ENCODE measurements around the gene TRIM34. TPM values are rescaled to one million over a fixed set of nuclear protein-coding genes. Genes with fewer than 3 reads are reported as not detected.
"Not testable (repeated sequence)": the region's sequence is repeated elsewhere in the genome, so short reads cannot be mapped to it uniquely, and the experiment has no call there.

The TRIM34 gene
- total RNA-seq, 1 donor from 2014 or later = 2.0 TPM

DNA sequence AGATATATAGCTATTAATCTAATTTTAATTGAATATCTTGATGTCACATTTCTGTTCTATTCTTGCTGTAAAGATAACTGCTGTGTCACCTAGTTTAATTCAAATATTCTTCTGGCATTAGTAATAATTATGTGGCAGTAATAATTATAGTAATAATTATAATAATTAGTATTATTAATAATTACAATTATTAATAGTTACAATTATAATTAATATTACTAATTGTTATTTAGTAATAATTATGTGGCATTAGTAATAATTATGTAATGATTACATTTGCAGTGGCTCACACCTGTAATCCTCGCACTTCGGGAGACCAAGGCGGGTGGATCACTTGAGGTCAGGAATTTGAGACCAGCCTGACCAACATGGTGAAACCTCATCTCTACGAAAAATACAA is 61.6 kb downstream of the TRIM34 start:
- Mint-ChIP-seq H3K9me3 (ENCODE audit: low read depth) (peaks cover 5% of the 10 kb centered on the region), H3K4me1 (ENCODE audit: low read depth) (peaks cover 22% of the 10 kb centered on the region)

GRCh38 chr11:5688482-5688881 is 63.7 kb downstream of the TRIM34 start:
- Mint-ChIP-seq H3K4me1 (ENCODE audit: low read depth) (peaks cover 19% of the 10 kb centered on the region), H3K27ac (no peak overlapping the region), H3K9me3 (ENCODE audit: low read depth) (peaks cover 5% of the 10 kb centered on the region), H3K27me3 (no peaks in the 10 kb centered on the region), H3K36me3 (ENCODE audit: insufficient read depth) (peaks cover 2% of the 10 kb centered on the region), H3K4me3 (ENCODE audit: low read depth) (no peak overlapping the region)
- no peak for DNase-seq (ENCODE audit: low spot score, unreplicated experiment)
- TF ChIP-seq CTCF (IDR thresholded peaks at IDR 0.05; ENCODE audit: unreplicated experiment) = no peak

More for the DNA sequence above, 61.6 kb downstream of the TRIM34 start:
- Mint-ChIP-seq H3K36me3 (ENCODE audit: insufficient read depth) (peaks cover 5% of the 10 kb centered on the region), H3K4me3 (ENCODE audit: low read depth) (no peak overlapping the region), H3K27me3 (no peaks in the 10 kb centered on the region), H3K27ac (no peak overlapping the region)
- DNase-seq (ENCODE audit: low spot score, unreplicated experiment) = no peak
- TF ChIP-seq CTCF (IDR thresholded peaks at IDR 0.05; ENCODE audit: unreplicated experiment) = no peak

GRCh38 chr11:5689551-5689983 is 64.8 kb downstream of the TRIM34 start, which contains the start of gene TRIM22:
Gene TRIM22, plus strand, starts transcription at chr11:5689790. Its CDS starts 6,443 bp downstream, at chr11:5696233.
- Mint-ChIP-seq H3K27me3 (no peaks in the 10 kb centered on the region), H3K9me3 (ENCODE audit: low read depth) (peaks cover 5% of the 10 kb centered on the region), H3K4me1 (ENCODE audit: low read depth) (peaks cover 10% of the 10 kb centered on the region), H3K36me3 (ENCODE audit: insufficient read depth) (no peaks in the 10 kb centered on the region), H3K4me3 (ENCODE audit: low read depth) (no peak within 1 kb of the TSS), H3K27ac (peak within 1 kb of the TSS; percentile 38)
- DNase-seq (ENCODE audit: low spot score, unreplicated experiment) = no peak
- TF ChIP-seq CTCF (IDR thresholded peaks at IDR 0.05; ENCODE audit: unreplicated experiment) = no peak

- Mint-ChIP-seq H3K4me1 (ENCODE audit: low read depth) (peaks cover 5% of the 10 kb centered on the region), H3K9me3 (ENCODE audit: low read depth) (peaks cover 5% of the 10 kb centered on the region), H3K27ac (no peak overlapping the region), H3K4me3 (ENCODE audit: low read depth) (no peak overlapping the region), H3K27me3 (no peaks in the 10 kb centered on the region), H3K36me3 (ENCODE audit: insufficient read depth) (no peaks in the 10 kb centered on the region)
- no peak for DNase-seq (ENCODE audit: low spot score, unreplicated experiment)
- TF ChIP-seq CTCF (IDR thresholded peaks at IDR 0.05; ENCODE audit: unreplicated experiment) = no peak
Observed at GRCh38 chr11:5690216-5690615, 65.4 kb downstream of the TRIM34 start.

DNA sequence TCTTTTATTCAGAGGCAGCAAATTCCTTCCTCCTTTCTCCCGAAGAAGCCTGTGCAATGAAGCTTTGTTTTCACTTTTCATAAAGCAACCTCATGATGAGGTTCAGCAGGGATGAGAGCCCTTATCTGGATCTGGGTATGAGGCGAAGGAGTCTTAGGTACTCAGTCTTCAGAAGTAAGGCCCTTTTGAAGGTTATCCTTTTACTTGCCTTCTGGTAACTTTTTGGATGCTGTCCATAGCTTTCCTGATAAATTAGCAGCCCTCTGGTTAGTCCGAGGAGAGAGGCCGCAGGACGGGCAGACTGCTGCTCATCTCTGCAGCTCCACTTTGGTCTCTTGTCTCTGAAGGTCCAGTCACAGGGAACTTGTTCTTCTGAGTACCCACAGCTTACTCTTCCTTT is 65.9 kb downstream of the TRIM34 start:
- H3K27me3 Mint-ChIP-seq = no peaks in the 10 kb centered on the region
- no peak for TF ChIP-seq CTCF (IDR thresholded peaks at IDR 0.05; ENCODE audit: unreplicated experiment)
- H3K36me3 Mint-ChIP-seq (ENCODE audit: insufficient read depth) = no peaks in the 10 kb centered on the region
- H3K27ac Mint-ChIP-seq = no peak overlapping the region
- no peak for DNase-seq (ENCODE audit: low spot score, unreplicated experiment)
- peaks cover 5% of the 10 kb centered on the region for H3K9me3 Mint-ChIP-seq (ENCODE audit: low read depth)
- peaks cover 4% of the 10 kb centered on the region for H3K4me1 Mint-ChIP-seq (ENCODE audit: low read depth)
- no peak overlapping the region for H3K4me3 Mint-ChIP-seq (ENCODE audit: low read depth)

- DNase-seq (ENCODE audit: low spot score, unreplicated experiment); H3K9me3 Mint-ChIP-seq (ENCODE audit: low read depth); H3K4me3 Mint-ChIP-seq (ENCODE audit: low read depth); H3K27me3 Mint-ChIP-seq; H3K36me3 Mint-ChIP-seq (ENCODE audit: insufficient read depth); H3K4me1 Mint-ChIP-seq (ENCODE audit: low read depth); H3K27ac Mint-ChIP-seq: not testable (repeated sequence)
Observed at GRCh38 chr11:5691238-5691963, 66.6 kb downstream of the TRIM34 start.

Measured in progenitor cell of endocrine pancreas (in vitro differentiated cells).